CD4-positive, alpha-beta T cell treated with Interleukin-1 beta for 1 hour (primary cell): ENCODE measurements around the gene TCIRG1.
"Not testable (repeated sequence)": the region's sequence is repeated elsewhere in the genome, so short reads cannot be mapped to it uniquely, and the experiment has no call there.

Experiments
- DNase-seq, 2 donors: peaks; one replicate each; pipeline ENCODE4 v3.0.0-alpha.2; 2020 to 2022

Gene TCIRG1

DNA sequence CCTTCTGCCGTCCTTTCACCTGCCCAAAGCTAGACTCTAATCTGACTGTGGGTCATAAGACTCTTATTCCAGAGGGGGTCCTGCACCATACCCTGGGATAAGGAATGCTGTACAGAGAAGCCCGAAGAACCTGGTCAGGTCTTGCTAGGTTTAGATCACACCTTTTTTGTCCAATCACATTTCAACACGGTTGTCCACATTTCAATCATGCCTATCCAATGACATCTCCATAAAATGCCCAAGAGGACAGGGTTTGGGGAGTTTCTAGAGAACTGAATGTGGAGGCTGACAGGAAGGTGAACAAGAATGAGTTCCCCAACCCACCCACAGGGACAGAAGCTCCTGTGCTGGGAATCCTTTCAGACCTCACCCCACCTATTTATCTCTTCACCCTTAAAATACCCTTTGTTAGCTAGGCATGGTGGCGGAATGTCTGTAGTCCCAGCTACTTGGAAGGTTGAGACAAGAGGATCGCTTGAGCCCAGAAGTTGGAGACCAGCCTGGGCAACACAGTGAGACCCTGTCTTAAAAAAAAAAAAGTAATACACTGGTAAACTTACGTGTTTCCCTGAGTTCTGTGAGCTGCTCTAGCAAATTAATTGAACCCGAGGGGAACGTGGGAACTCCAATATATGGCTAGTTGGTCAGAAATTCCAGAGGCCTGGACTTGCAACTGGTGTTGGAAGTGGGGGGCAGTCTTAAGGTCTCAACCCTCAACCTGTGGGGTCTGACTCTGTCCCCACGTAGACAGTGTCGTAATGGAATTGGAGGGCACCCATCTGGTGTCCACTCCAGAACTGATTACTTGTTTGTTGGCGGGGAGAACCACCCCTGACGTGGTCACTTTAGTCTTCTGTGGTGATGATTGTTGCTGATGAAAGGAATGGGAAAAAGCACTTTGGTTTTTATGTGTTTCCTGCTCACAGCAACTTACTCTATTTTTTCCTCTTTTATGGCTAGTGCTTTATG is 17.8 kb downstream of the TCIRG1 start:
- DNase-seq = no peak

- no peak for DNase-seq
These were observed 19.0 kb downstream of the TCIRG1 start for GRCh38 chr11:68057807-68058206.

DNA sequence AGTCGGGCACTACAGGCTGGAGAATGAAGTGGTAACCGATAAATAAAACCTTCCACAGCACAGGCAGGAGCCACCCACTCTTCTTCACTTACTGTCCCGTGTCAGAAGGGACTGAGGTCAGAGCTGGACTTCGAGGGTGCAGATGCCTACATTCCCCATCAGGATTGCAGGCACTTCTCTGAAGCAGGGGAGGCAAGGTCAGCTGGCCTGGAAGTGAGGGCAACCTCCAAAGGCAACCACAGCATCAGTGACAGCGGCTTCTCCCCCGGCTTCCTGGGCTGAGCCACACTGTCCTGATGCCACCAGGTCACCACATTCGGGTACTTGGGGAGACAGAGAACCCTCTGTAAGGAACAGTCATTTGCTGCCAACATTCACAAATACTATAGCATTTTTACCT is 22.7 kb downstream of the TCIRG1 start:
- no peak for DNase-seq

DNA sequence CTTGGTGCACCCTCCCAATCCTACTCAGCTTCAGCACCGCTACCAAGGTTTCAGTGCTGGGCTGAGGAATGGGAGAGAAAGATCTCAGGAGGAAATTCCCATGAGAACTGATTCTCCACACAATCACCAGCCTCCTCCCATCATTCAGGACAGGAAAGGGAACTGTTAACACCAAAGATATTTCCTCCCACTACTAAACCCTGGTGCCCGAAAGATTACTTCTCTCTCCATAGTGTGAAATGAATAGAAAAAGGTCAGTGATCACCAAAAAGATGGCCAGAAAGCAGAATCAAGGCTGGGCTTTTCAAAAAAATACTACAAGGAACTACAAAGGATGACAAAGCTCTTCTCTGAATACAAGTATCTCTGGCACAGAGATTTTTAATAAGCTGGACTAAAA is 26.1 kb downstream of the TCIRG1 start:
- DNase-seq = no peak

GRCh38 chr11:68065841-68066240 is 27.0 kb downstream of the TCIRG1 start:
- DNase-seq = no peak

DNA sequence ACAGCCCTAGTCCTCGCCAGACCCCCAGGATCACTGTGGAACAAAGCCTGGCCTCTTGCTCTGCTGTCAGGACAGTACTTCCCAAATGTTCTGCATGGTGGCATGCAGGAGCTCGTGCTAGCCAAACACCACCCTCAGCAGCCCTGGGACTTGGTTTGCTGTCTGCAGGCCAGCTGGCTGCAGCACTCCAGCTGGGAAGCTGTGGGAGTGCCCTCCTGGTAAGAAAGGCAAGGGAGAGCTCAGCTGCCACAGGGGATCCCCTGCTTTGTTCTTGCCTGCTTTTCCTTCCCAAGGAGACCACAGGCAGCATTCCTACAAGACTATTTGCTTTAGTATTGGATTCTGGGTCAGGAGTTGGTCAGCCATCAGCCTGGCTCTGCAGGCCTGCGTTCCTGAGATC is 27.9 kb downstream of the TCIRG1 start:
- no peak for DNase-seq

DNA sequence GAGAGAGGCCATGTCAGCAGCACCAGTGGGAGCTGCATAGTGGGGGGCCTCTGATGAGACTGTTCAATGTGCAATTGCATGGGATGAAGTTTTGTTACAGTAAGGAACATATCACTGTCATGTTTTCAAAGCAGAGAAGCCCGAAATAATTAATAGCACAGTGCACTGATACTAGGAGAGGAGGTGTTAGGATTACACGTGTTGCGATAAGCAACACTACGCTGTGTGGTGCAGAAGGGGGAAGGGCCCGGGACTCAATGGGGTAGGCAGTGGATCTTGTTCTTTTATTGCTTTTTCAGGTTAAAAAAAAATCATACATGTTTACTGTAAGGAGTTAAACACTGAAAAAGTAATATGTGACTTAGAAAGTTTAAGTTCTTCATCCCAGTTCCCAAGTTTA is 29.2 kb downstream of the TCIRG1 start:
- no peak for DNase-seq

DNA sequence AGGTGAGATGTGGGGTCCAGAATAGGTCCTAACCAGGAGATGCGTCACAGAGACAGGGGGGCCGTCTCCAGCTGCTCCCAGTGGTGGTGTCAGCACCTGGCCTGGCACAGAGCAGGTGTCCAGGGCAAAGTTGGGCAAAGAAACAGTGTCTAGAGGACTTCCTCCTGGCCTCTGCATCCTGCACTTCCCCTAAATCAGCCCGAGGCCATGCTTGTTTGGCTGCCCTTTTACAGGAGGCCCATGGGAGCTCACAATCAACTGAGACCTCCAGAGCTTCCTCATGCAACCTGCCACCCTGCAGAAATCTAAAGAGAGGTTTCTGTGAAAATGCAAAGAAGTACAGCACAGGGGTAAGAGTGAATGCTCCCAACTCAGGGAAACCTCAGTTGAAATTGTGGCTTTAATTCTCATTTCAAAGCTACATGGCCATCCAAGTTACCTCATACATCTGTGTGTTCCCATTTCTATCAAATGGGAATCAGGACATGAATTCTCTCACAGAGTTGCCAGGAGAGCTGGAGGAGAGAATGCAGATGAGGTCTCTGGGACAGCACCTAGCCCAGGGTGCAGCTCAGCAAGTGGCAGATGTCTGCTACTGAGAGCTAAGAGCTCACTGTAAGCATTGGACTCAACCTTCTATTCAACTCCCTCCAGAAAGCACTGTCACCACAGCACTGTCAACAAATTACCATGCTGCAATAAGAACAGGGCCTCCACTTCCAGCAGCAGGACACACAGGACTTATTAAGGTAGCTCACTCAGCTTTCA is 32.6 kb downstream of the TCIRG1 start:
- no peak for DNase-seq

GRCh38 chr11:68074584-68075352 is 35.9 kb downstream of the TCIRG1 start:
- no peak for DNase-seq

DNA sequence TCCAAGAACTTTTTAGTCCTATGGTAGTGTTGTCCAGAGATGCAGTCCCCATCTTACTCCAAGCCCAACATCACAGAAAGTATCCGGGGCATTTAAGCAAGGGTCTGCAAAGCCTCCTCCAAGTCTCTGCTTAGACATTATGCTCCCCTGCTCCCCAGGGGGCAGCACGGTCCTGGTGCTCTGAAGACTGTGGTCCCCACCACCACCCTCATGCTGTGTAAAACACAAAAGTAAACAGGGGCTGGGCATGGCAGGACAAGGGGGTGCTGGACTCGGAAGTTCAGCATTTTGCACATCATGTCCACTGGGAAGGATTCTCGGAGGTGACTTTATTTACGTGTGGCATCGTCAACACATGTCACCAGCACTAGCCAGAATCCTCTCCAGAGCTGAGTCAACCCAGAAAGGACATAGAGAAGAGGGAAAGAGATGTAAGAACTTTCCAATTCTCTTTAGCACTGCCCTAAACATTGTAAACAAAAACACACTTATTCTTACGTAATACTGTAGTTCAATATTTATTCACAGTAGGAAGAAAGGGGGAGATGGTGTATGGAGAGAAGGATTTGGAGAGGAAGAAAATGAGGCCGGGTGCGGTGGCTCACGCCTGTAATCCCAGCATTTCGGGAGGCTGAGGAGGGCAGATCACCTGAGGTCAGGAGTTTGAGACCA is 37.7 kb downstream of the TCIRG1 start:
- no peak for DNase-seq

DNA sequence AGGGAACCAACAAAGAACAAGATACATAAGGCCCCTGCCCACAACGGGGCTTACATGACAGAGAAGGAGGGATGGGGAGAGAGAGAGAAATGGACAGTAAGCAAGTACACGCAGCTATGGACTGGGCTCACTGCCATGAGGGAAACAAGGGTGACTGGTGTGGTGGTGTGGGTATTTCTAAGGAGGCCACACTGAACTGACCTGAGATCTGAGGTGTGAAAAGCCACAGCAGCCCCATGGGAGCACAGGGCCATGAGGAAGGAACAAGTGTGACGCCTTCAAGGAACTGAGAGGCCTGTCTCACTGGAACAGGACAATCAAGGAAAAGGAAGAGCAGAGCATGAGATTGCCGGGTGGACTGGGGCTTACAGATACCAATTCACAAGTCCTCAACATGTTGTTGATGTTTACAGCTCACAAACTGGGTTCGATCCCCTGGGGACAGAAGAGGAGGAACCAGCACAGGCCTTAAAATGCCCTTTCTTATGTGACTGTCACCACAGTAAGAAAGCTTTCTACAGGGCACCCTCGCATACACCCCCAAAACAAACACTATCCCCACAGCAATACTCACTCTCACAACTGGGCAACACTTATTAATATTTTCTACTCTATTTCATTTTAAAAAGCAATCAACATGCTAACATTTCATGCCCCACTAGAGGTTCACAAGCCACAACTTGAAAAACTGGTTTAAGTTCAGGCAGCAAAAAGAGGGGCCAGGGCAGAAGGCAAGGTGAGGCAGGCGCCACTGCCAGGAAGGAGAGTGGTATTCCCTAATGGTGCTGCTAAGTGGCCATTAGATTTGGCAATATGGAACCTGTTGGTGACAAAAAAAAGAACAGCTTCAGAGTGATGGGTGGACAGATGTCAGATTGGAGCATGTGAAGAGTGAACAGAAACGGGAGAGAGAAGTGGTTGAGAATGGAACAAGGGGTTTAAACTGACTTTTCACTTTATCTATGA is 39.1 kb downstream of the TCIRG1 start:
- no peak for DNase-seq

DNA sequence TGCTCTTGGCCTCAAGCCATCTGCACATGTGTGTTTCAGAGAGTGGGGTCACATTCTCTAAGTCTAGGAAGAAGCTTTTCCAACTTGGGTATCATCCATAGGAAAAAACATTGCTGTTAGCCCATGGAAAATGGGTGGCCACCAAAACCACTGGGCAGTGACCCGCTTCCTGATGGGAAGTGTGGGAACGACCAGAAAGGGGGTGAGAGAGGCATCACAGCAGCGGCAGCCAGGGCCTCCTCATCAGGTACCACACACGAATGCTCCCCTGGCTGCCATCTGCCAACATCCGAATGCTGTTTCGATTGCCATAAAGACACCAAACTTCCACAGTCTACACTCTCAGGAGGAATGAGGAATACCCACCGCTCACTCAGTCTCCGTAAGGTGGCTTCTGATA is 42.0 kb downstream of the TCIRG1 start:
- DNase-seq = no peak

DNA sequence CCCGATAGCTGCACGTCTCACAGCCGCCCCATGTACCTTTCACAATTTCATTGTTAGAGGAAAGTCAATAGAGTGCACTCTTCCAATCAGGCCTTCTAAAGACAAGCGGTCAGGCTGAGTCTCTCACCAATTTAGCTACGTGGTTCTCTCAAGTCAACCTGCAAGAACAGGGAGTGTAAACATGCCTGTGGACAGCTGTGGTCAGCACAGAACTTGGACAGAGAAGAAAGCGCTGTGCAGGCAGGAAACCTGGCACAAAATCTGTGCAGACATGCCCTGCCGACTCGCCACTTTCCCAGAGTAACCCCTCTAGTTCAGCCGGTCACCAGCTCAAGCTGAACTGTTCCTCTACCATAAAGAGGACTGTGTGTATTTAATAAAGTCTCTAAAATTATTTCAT is 42.9 kb downstream of the TCIRG1 start:
- DNase-seq = no peak

- DNase-seq = no peak
These were observed 43.7 kb downstream of the TCIRG1 start for GRCh38 chr11:68082481-68082880.

DNA sequence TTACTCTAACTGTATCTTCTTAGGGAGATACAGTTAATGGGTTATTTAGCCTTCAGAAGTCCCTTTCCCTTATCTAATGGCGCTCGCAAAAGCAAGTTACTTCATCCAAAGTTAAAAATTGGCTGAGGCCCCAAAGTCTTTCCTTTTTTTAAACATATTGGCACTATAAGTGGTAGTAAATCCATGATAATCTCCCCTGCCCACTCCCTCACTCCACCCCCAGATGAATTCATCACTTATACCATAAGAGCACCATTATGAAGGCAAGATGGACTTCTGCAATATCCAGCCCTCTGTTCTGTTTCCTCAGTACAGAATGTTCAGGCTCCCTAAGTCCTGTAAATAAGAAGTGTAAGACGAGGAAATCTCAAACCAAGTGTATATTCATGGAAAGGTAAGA is 44.7 kb downstream of the TCIRG1 start:
- DNase-seq = no peak

DNA sequence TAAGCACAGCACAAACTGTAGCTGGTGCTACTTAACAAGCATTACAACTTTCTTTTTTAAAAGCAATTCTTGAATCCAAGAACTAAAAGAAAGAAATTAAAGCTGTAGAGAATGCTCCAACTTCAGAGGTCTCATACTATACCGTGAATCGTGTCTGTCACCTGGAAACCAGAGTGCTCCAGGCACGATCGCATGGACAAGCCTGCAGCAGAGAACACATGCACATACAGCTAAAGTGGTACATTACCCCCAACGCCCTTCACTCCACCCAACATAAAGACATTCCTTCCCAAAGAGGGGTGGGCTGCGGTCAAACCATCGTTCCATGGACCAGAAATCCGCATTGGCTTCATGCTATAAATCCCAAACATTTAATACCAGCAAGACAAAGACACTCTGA is 50.9 kb downstream of the TCIRG1 start:
- DNase-seq = no peak

DNA sequence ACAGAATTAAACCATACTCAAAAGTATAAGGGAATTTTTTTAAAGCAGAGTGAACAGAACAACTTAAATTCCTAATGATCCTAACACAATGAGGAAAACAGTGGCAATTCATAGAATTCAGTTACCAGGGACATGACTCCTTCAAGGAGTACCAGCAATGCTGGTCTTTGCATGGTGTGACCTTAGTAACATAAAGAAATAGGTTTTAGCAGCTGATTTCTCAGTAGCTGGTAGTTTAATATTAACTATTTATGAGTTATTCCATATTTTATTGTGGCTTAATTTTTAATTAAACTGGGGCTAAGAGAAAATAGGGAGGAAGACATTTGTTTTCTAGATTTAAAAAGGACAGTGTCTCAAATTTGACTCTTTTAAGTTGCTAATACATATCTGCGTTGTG is 51.5 kb downstream of the TCIRG1 start:
- no peak for DNase-seq

GRCh38 chr11:68090706-68091105 is 51.9 kb downstream of the TCIRG1 start:
- peak in 1 of 2 donors; percentile 19 for DNase-seq

DNA sequence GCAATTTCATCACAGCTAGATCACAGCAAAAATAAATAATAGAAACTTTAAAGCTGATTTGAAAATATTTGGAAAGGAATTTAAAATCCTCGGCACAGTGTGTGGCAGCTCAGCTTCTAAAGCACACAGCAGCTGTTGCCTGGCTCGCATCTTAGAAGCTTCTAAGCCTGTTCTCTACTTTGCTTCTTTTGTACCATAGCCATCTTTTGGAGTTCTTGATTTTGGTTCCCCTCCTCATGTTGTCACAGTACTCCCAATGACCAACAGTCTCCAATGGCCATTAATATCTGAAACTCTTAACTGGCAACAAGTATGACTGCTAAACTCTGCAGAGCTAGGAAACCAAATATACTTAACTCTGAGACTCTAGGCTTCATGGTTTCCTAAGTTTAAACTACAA is 53.6 kb downstream of the TCIRG1 start:
- DNase-seq = no peak

- DNase-seq = not testable (repeated sequence)
These were observed 54.1 kb downstream of the TCIRG1 start for GRCh38 chr11:68092946-68093345.

GRCh38 chr11:68093565-68093964 is 54.7 kb downstream of the TCIRG1 start:
- no peak for DNase-seq
